Right lobe of liver (tissue), 4 donors: ENCODE results near the gene RASAL1.

ENCODE experiments used
- POLR2A ChIP-seq: fragments of 450-650 bp; IDR thresholded peaks from one replicate; pipeline ENCODE4 v1.6.1; 2017; ENCODE audit warnings: antibody characterized with exemption, mild to moderate bottlenecking
- TF ChIP-seq, protein P1 (sequence below), 4 donors: fragments of 200-600 bp in 3 of 4; fragments of 450-650 bp in 1 of 4; IDR thresholded peaks; one replicate each; pipeline versions ENCODE4 v1.5.1 to v1.8.0; 2016 to 2022; ENCODE audit warnings: antibody characterized with exemption in 4 of 4, mild to moderate bottlenecking in 2 of 4
- donor health status: DM: no; HTN: no; CAD: no.
- donor health status: DM: no; HTN: no; CAD: no.
- donor health status: DM: no; HTN: yes; CAD: no.

DNA sequence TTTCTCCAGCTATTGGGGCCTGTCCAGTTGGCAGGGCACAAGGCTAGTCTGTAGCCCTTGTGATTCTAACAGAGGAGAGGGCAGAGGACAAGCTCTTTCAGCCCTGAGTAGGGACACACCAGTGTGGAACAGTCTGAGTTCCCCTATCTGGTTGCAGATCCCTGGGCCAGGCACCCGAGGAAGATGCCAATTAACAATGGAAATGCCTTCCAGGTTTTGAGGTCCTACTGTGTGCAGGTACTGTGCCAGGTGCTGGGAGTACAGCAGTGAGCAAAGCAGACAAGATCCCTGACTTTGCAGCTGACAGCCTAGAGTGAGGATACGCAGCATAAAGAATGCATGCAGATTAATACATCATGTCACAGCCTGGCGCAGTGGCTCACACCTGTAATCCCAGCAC, 62.0 kb downstream of the RASAL1 start:
- TF ChIP-seq, protein P1, sequence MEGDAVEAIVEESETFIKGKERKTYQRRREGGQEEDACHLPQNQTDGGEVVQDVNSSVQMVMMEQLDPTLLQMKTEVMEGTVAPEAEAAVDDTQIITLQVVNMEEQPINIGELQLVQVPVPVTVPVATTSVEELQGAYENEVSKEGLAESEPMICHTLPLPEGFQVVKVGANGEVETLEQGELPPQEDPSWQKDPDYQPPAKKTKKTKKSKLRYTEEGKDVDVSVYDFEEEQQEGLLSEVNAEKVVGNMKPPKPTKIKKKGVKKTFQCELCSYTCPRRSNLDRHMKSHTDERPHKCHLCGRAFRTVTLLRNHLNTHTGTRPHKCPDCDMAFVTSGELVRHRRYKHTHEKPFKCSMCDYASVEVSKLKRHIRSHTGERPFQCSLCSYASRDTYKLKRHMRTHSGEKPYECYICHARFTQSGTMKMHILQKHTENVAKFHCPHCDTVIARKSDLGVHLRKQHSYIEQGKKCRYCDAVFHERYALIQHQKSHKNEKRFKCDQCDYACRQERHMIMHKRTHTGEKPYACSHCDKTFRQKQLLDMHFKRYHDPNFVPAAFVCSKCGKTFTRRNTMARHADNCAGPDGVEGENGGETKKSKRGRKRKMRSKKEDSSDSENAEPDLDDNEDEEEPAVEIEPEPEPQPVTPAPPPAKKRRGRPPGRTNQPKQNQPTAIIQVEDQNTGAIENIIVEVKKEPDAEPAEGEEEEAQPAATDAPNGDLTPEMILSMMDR (IDR thresholded peaks at IDR 0.05), result no peak
- TF ChIP-seq POLR2A, result no peak
